IMR-90 (cell line): ENCODE data around the gene AVPR2.

ENCODE experiments used
- CTCF ChIP-seq: conservative IDR thresholded peaks from 2 replicates; pipeline ENCODE4 v1.5.1; 2012; ENCODE audit warnings: mild to moderate bottlenecking, low read depth, low read length, improper control_type of control experiment
- MAZ ChIP-seq: IDR thresholded peaks from 2 replicates; pipeline ENCODE4 v1.6.1; 2012; ENCODE audit warnings: low read depth, mild to moderate bottlenecking, low read length, improper control_type of control experiment, moderate library complexity, borderline replicate concordance
- MXI1 ChIP-seq: IDR thresholded peaks from 2 replicates; pipeline ENCODE4 v1.6.1; 2012; ENCODE audit warnings: low read depth, mild to moderate bottlenecking, low read length, moderate library complexity, borderline replicate concordance
- NFE2L2 ChIP-seq: fragments of 150-350 bp; IDR thresholded peaks from 2 replicates; pipeline ENCODE4 v1.6.1; 2016; ENCODE audit warnings: low read depth, mild to moderate bottlenecking, low read length
- POLR2A ChIP-seq: IDR thresholded peaks from 2 replicates; pipeline ENCODE4 v1.6.1; 2012; ENCODE audit warnings: mild to moderate bottlenecking, low read depth, low read length
- RAD21 ChIP-seq: IDR thresholded peaks from 2 replicates; pipeline ENCODE4 v1.6.1; 2012; ENCODE audit warnings: low read length, improper control_type of control experiment

DNA sequence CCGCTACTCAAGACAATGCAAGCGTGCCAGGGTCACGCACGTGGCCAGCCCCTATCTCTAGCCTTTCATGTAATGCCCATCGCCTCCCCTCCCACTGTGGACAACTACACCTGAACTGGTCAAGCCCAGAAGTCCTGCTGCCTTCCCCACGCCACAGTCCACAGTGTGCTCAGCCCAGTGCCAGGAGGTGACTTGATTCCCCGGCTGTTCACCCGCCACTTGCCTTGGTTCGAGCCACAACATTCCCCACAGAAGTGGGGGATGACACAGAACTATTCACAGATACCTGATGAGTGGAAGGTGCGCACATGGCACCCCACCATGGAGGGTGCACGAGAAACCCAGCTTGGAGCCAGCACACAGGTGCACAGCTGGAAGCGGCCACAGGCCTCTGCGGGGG, 14.8 kb downstream of the AVPR2 start:
- TF ChIP-seq POLR2A (no peak), CTCF (no peak), MXI1 (no peak), RAD21 (no peak), NFE2L2 (no peak), MAZ (no peak)
